ENCODE results near the gene LENEP.
A peak's percentile ranks its signal among the peaks of the same experiment; 100 is the strongest.

The LENEP gene

GRCh38 chr1:155003766-155004351 is 10.5 kb downstream of the LENEP start:
- H3K4me1 ChIP-seq (ENCODE audit: control insufficient read depth in 1 of 2, insufficient read depth in 1 of 2, low read depth in 1 of 2, low read length in 1 of 2) = peaks cover 68 to 79% of the 10 kb centered on the region in 2 experiments

GRCh38 chr1:155004352-155005075 is 11.1 kb downstream of the LENEP start:
- Histone ChIP-seq H3K9me3 (no peaks in the 10 kb centered on the region), H3K36me3 (no peaks in the 10 kb centered on the region), H3K27ac (peak overlapping the region; percentile 97), H3K4me3 (ENCODE audit: low read depth in 1 of 2, low read length in 1 of 2) (peak overlapping the region; percentile 85 to 100), H3K4me1 (ENCODE audit: control insufficient read depth in 1 of 2, insufficient read depth in 1 of 2, low read depth in 1 of 2, low read length in 1 of 2) (peaks cover 68 to 79% of the 10 kb centered on the region in 2 experiments), H3K27me3 (no peaks in the 10 kb centered on the region)
- TF ChIP-seq CTCF (IDR thresholded peaks at IDR 0.05) = no peak

More at GRCh38 chr1:155003766-155004351, 10.5 kb downstream of the LENEP start:
- Histone ChIP-seq H3K27me3 (no peaks in the 10 kb centered on the region), H3K27ac (peak overlapping the region; percentile 97), H3K9me3 (no peaks in the 10 kb centered on the region), H3K36me3 (no peaks in the 10 kb centered on the region), H3K4me3 (ENCODE audit: low read depth in 1 of 2, low read length in 1 of 2) (peak overlapping the region; percentile 85 to 100)
- peak; percentile 7 for TF ChIP-seq CTCF (IDR thresholded peaks at IDR 0.05)

- no peak for TF ChIP-seq CTCF (IDR thresholded peaks at IDR 0.05)
- Histone ChIP-seq H3K4me1 (ENCODE audit: control insufficient read depth in 1 of 2, insufficient read depth in 1 of 2, low read depth in 1 of 2, low read length in 1 of 2) (peaks cover 68 to 79% of the 10 kb centered on the region in 2 experiments), H3K4me3 (ENCODE audit: low read depth in 1 of 2, low read length in 1 of 2) (peak overlapping the region; percentile 85 to 100), H3K36me3 (no peaks in the 10 kb centered on the region), H3K27me3 (no peaks in the 10 kb centered on the region), H3K9me3 (no peaks in the 10 kb centered on the region), H3K27ac (peak overlapping the region; percentile 97)
Measured at GRCh38 chr1:155005076-155006011, 12.0 kb downstream of the LENEP start.

- no peaks in the 10 kb centered on the region for H3K9me3 ChIP-seq
- H3K4me1 ChIP-seq (ENCODE audit: control insufficient read depth in 1 of 2, insufficient read depth in 1 of 2, low read depth in 1 of 2, low read length in 1 of 2) = peaks cover 74 to 80% of the 10 kb centered on the region in 2 experiments
- peak overlapping the region; percentile 85 to 95 for H3K4me3 ChIP-seq (ENCODE audit: low read depth in 1 of 2, low read length in 1 of 2)
- no peaks in the 10 kb centered on the region for H3K27me3 ChIP-seq
- TF ChIP-seq CTCF (IDR thresholded peaks at IDR 0.05) = no peak
- peak overlapping the region; percentile 97 for H3K27ac ChIP-seq
- peaks cover 9% of the 10 kb centered on the region for H3K36me3 ChIP-seq
Measured at GRCh38 chr1:155006601-155007101, 13.3 kb downstream of the LENEP start.

- peaks cover 81 to 87% of the 10 kb centered on the region in 2 experiments for H3K4me1 ChIP-seq (ENCODE audit: control insufficient read depth in 1 of 2, insufficient read depth in 1 of 2, low read depth in 1 of 2, low read length in 1 of 2)
- TF ChIP-seq CTCF (IDR thresholded peaks at IDR 0.05) = no peak
- no peaks in the 10 kb centered on the region for H3K9me3 ChIP-seq
- peak overlapping the region; percentile 85 to 95 for H3K4me3 ChIP-seq (ENCODE audit: low read depth in 1 of 2, low read length in 1 of 2)
- no peaks in the 10 kb centered on the region for H3K27me3 ChIP-seq
- peaks cover 16% of the 10 kb centered on the region for H3K36me3 ChIP-seq
- peak overlapping the region; percentile 97 for H3K27ac ChIP-seq
Measured at GRCh38 chr1:155007251-155007828, 14.0 kb downstream of the LENEP start.
